Breast epithelium (tissue), 3 donors: ENCODE results near the gene BEX2.

Experiments
- CTCF ChIP-seq, 3 donors: fragments of 450-650 bp; IDR thresholded peaks; one replicate each; pipeline ENCODE4 v1.5.1; 2016 to 2017; ENCODE audit warnings: antibody characterized with exemption in 3 of 3, mild to moderate bottlenecking in 3 of 3, moderate library complexity in 3 of 3
- POLR2AphosphoS5 ChIP-seq, 3 donors: sonication (generic); formaldehyde crosslinking; IDR thresholded peaks; one replicate each; pipeline ENCODE4 v1.6.1; 2017; ENCODE audit warnings: antibody characterized with exemption in 3 of 3

GRCh38 chrX:103344606-103345005 lies 33.8 kb upstream of the BEX2 start:
- no peak for TF ChIP-seq CTCF (IDR thresholded peaks at IDR 0.05)
- no peak for TF ChIP-seq POLR2AphosphoS5 (IDR thresholded peaks at IDR 0.05)
